Ascending aorta (tissue), 2 donors: Measurements from ENCODE around the gene CAPN11. TPM values are rescaled to one million over a fixed set of nuclear protein-coding genes. Genes with fewer than 3 reads are reported as not detected.
"Not testable (repeated sequence)": the region's sequence is repeated elsewhere in the genome, so short reads cannot be mapped to it uniquely, and the experiment has no call there.

Experiments
- DNase-seq, 2 donors: peaks; one replicate each; pipeline ENCODE4 v3.0.0-alpha.2; 2019; ENCODE audit warnings: low spot score in 2 of 2
- H3K27ac ChIP-seq, 2 donors: fragments of 200-600 bp; sonication (generic); one replicate each; pipeline ENCODE4 v1.5.1; 2016 to 2017; ENCODE audit warnings: mild to moderate bottlenecking in 1 of 2
- H3K27me3 ChIP-seq: fragments of 200-600 bp; sonication (generic); one replicate; pipeline ENCODE4 v1.5.1; 2017
- H3K36me3 ChIP-seq, 2 donors: fragments of 200-600 bp; sonication (generic); one replicate each; pipeline ENCODE4 v1.5.1; 2016
- H3K4me1 ChIP-seq, 2 donors: fragments of 200-600 bp; sonication (generic); one replicate each; pipeline ENCODE4 v1.5.1; 2016 to 2017; ENCODE audit warnings: mild to moderate bottlenecking in 1 of 2
- H3K4me3 ChIP-seq, 2 donors: fragments of 200-600 bp; sonication (generic); one replicate each; pipeline ENCODE4 v1.5.1; 2016 to 2017; ENCODE audit warnings: mild to moderate bottlenecking in 1 of 2
- H3K9me3 ChIP-seq, 2 donors: fragments of 200-600 bp; sonication (generic); one replicate each; pipeline ENCODE4 v1.5.1; 2016
- intact Hi-C: fragments of 100-400 bp; cut with DNase I; formaldehyde crosslinking; loops from one replicate; pipeline ENCODE4 v1.15.1; 2023
- total RNA-seq: library from RNA; depleted of rRNA; stranded (reverse); fragments of >200 nt; gene quantifications from one replicate; pipeline ENCODE4 v1.1.0, GENCODE V29; 2016
- TF ChIP-seq, protein P1 (sequence below), 3 experiments: fragments of 200-600 bp in 2 of 3; fragments of 450-650 bp in 1 of 3; sonication (generic) in 2 of 3; IDR thresholded peaks; one replicate each; pipeline ENCODE4 v1.5.1; 2016 to 2019; ENCODE audit warnings: antibody characterized with exemption in 3 of 3, mild to moderate bottlenecking in 1 of 3, moderate library complexity in 1 of 3

The CAPN11 gene
- total RNA-seq, 1 donor from 2014 or later = 0.43 TPM

- TF ChIP-seq, protein P1, sequence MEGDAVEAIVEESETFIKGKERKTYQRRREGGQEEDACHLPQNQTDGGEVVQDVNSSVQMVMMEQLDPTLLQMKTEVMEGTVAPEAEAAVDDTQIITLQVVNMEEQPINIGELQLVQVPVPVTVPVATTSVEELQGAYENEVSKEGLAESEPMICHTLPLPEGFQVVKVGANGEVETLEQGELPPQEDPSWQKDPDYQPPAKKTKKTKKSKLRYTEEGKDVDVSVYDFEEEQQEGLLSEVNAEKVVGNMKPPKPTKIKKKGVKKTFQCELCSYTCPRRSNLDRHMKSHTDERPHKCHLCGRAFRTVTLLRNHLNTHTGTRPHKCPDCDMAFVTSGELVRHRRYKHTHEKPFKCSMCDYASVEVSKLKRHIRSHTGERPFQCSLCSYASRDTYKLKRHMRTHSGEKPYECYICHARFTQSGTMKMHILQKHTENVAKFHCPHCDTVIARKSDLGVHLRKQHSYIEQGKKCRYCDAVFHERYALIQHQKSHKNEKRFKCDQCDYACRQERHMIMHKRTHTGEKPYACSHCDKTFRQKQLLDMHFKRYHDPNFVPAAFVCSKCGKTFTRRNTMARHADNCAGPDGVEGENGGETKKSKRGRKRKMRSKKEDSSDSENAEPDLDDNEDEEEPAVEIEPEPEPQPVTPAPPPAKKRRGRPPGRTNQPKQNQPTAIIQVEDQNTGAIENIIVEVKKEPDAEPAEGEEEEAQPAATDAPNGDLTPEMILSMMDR (IDR thresholded peaks at IDR 0.05) = no peak
- intact Hi-C loops = no loop called here
- H3K27ac ChIP-seq = peak overlapping the region; percentile 95 to 99
Observed at GRCh38 chr6:44228836-44229235, 70.2 kb downstream of the CAPN11 start.

GRCh38 chr6:44229376-44230033, 70.9 kb downstream of the CAPN11 start:
- TF ChIP-seq, protein P1 (IDR thresholded peaks at IDR 0.05) = no peak
- H3K27me3 ChIP-seq = no peaks in the 10 kb centered on the region
- peaks cover 42 to 60% of the 10 kb centered on the region in 2 donors for H3K4me1 ChIP-seq
- no peak for DNase-seq
- intact Hi-C loops = no loop called here
- no peak overlapping the region for H3K4me3 ChIP-seq
- H3K9me3 ChIP-seq = no peaks in the 10 kb centered on the region
- H3K36me3 ChIP-seq = peaks cover 38 to 56% of the 10 kb centered on the region in 2 donors
- H3K27ac ChIP-seq = peak overlapping the region; percentile 80 to 100

More at GRCh38 chr6:44228836-44229235, 70.2 kb downstream of the CAPN11 start:
- DNase-seq = peak in 1 of 2 donors; percentile 42
- Histone ChIP-seq H3K4me3 (no peak overlapping the region), H3K27me3 (no peaks in the 10 kb centered on the region), H3K9me3 (no peaks in the 10 kb centered on the region), H3K4me1 (peaks cover 42 to 57% of the 10 kb centered on the region in 2 donors), H3K36me3 (peaks cover 38 to 56% of the 10 kb centered on the region in 2 donors)

DNA sequence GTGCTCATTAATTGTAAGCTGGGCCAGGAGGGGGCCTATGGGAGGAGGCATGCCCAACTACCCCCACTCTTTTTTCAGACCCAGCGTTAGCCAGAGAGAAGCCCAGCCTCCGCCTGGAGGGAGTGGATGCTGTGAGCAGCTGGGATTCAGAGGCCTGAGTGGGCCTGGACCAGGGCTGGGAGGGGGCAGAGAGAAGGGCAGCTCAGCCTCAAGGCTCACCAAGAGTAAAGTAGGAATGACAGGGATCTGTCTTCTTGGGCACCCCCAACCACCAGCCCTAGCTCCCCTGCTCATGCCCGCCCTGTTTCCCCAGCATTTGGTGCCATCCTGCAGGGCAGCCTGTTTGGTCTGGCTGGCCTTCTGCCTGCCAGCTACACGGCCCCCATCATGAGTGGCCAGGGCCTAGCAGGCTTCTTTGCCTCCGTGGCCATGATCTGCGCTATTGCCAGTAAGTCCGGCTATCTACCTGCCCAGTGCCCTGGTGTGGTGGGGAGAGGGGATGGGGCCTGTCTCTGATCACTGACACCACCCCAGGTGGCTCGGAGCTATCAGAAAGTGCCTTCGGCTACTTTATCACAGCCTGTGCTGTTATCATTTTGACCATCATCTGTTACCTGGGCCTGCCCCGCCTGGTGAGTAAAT, 71.5 kb downstream of the CAPN11 start:
- Histone ChIP-seq H3K27me3 (no peaks in the 10 kb centered on the region), H3K36me3 (peaks cover 38 to 56% of the 10 kb centered on the region in 2 donors), H3K4me3 (no peak overlapping the region), H3K27ac (peak overlapping the region; percentile 80 to 100), H3K4me1 (peaks cover 43 to 60% of the 10 kb centered on the region in 2 donors), H3K9me3 (no peaks in the 10 kb centered on the region)
- DNase-seq = no peak
- intact Hi-C loops = no loop called here
- TF ChIP-seq, protein P1 (IDR thresholded peaks at IDR 0.05) = no peak

- H3K27me3 ChIP-seq, H3K9me3 ChIP-seq, intact Hi-C loops, H3K4me3 ChIP-seq, DNase-seq: not testable (repeated sequence)
- Histone ChIP-seq H3K27ac (peak overlapping the region; percentile 80 to 100), H3K36me3 (peaks cover 42 to 65% of the 10 kb centered on the region in 2 donors), H3K4me1 (peaks cover 34 to 58% of the 10 kb centered on the region in 2 donors)
Observed at GRCh38 chr6:44231426-44231825, 72.8 kb downstream of the CAPN11 start.

DNA sequence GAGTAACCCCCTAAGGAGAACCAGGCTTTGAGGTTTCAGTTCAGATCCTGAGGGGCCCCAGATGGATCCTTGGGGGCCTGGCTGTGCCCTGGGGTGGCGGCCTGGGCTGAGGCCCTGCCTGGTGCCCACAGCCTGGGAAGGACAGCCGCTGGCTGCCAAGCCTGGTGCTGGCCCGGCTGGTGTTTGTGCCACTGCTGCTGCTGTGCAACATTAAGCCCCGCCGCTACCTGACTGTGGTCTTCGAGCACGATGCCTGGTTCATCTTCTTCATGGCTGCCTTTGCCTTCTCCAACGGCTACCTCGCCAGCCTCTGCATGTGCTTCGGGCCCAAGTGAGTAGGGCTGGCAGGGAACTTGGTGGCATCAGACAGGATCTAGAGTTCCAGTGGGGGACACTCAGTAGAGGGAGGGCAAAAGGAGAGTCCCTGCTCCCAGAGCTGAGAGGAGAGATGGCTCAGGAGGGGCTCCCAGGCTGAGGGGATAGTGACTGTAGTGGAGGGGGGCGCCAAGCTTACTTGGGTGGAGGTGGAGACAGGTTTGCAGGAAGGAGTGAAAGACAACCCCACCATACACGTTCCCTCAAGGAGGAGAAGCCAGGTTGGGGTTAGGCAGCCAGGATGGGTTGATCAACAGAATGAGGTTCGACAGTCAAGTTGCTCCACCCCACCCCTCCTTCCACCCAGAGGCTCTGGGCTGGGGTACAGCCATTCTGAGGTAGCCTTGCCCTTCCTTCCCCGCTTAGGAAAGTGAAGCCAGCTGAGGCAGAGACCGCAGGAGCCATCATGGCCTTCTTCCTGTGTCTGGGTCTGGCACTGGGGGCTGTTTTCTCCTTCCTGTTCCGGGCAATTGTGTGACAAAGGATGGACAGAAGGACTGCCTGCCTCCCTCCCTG, 74.3 kb downstream of the CAPN11 start:
- no peaks in the 10 kb centered on the region for H3K27me3 ChIP-seq
- H3K4me1 ChIP-seq = peaks cover 26 to 58% of the 10 kb centered on the region in 2 donors
- DNase-seq = no peak
- TF ChIP-seq, protein P1 (IDR thresholded peaks at IDR 0.05) = no peak
- peak overlapping the region in 1 of 2 donors; percentile 18 for H3K4me3 ChIP-seq
- no peaks in the 10 kb centered on the region for H3K9me3 ChIP-seq
- peak overlapping the region; percentile 80 to 100 for H3K27ac ChIP-seq
- intact Hi-C loops = no loop called here
- peaks cover 42 to 65% of the 10 kb centered on the region in 2 donors for H3K36me3 ChIP-seq
